Prostate gland (tissue), 2 donors: ENCODE results near the gene VRK3.

Experiments used
- POLR2A ChIP-seq: fragments of 450-650 bp; IDR thresholded peaks from one replicate; pipeline ENCODE4 v1.6.1; 2016; ENCODE audit warnings: antibody characterized with exemption, mild to moderate bottlenecking
- POLR2AphosphoS5 ChIP-seq: sonication (generic); formaldehyde crosslinking; IDR thresholded peaks from one replicate; pipeline ENCODE4 v1.6.1; 2017; ENCODE audit warnings: antibody characterized with exemption
- TF ChIP-seq, protein P1 (sequence below), 4 experiments: fragments of 200-600 bp in 2 of 4; fragments of 450-650 bp in 2 of 4; sonication (generic) in 2 of 4; IDR thresholded peaks; 1 replicate in 3 of 4; 2 replicates in 1 of 4; pipeline ENCODE4 v1.5.1; 2016 to 2019; ENCODE audit warnings: antibody characterized with exemption in 4 of 4, mild to moderate bottlenecking in 2 of 4, moderate library complexity in 2 of 4

GRCh38 chr19:50065938-50066337 is 40.8 kb upstream of the VRK3 start:
- no peak for TF ChIP-seq POLR2AphosphoS5
- TF ChIP-seq, protein P1, sequence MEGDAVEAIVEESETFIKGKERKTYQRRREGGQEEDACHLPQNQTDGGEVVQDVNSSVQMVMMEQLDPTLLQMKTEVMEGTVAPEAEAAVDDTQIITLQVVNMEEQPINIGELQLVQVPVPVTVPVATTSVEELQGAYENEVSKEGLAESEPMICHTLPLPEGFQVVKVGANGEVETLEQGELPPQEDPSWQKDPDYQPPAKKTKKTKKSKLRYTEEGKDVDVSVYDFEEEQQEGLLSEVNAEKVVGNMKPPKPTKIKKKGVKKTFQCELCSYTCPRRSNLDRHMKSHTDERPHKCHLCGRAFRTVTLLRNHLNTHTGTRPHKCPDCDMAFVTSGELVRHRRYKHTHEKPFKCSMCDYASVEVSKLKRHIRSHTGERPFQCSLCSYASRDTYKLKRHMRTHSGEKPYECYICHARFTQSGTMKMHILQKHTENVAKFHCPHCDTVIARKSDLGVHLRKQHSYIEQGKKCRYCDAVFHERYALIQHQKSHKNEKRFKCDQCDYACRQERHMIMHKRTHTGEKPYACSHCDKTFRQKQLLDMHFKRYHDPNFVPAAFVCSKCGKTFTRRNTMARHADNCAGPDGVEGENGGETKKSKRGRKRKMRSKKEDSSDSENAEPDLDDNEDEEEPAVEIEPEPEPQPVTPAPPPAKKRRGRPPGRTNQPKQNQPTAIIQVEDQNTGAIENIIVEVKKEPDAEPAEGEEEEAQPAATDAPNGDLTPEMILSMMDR (IDR thresholded peaks at IDR 0.05), result no peak
- no peak for TF ChIP-seq POLR2A
